CD4-positive, alpha-beta T cell treated with Interleukin-2 at 100 ng/mL for 4 hours (primary cell): ENCODE data around the gene NMRAL1.

Experiments
- DNase-seq: peaks from one replicate; pipeline ENCODE4 v3.0.0-alpha.2; 2020; ENCODE audit warnings: low spot score

NMRAL1 gene

DNA sequence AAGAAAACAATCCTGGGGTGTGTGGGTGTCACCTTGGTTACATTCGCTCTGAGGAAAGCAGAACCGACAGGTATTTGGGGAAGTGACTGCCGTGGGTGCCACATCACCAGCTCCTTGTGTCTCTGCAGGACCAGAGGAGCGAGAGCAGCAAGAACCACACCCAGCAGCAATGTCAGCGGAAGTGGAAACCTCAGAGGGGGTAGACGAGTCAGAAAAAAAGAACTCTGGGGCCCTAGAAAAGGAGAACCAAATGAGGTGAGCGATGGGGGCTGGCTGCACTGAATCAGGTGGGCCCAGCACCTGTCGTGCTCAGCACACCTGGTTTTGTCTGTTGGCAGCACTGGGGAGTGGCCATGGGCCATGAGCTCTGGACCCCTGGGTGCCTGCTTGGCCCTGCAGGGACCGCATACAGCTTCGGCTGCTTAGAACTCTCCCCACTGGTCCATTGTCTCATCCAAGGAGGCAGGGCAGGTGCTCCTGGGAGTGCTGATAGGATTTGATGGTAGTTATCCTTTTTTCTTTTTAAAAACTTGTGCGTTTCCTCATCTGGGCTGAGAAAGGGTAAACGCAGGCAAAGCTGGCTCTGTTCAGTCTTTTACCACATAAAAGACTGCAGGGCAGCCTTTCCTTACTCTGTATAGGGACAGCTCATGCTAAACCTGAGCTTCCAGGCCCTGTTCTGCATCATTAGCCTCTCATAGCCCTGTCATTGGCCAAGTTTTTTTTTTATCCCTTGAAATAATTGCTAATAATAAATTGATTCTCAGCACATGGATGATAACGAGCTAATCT lies 31.1 kb upstream of the NMRAL1 start:
- DNase-seq: peak; percentile 89

DNA sequence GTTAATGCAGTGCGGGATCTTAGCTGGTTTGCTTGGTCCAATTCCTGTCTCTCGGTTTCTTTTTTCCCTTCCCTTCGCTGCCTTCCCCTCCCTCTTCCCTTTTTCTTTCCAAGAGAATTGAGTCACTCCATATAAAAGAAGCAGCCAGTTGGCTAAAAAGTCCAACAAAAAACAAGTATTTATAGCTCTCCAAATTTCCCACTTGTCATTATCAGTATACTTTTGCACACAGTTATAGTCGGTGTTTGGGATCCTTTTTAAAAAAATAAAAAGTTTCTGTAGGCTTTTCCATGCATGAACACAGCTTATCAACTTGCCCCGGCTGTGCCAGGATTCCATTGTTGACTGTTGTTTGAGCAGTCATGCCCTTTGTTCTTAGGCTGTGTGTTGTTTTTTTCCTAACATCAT lies 26.6 kb upstream of the NMRAL1 start:
- no peak for DNase-seq

DNA sequence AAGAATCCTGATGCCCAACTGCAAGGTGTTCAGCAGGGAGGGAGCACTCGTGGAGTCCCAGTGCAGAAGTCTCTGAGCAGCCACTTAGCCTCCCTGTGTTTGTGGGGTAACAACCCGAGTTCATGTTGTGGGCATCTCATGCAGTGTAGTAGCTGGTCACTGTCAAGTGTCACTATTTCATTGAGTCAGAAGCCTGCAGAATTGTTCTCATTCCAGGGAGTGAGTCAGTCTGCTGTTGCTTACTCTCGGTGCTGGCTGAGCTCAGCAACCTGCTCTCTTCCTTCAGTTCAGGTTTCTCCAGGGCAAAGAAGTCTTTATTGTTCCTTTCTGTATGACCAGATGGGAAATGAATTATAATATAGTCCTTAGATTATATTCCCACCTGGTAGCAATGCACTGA lies 25.8 kb upstream of the NMRAL1 start:
- DNase-seq: no peak

DNA sequence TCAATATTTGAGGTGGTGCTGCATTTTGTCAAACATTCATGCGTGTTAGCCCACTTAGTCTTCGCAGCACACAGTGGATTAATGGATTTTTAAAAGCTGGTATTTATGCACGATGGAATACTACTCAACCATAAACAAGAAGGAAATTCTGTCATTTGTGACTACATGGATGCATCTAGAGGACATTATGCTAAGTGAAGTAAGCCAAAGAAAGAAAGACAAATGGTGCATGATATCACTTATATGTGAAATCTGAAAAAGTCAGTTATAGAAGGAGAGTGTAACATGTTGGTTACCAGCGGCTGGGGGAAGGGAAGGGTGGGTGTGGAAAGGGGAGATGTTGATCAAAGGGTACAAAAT lies 24.8 kb upstream of the NMRAL1 start:
- DNase-seq: no peak

DNA sequence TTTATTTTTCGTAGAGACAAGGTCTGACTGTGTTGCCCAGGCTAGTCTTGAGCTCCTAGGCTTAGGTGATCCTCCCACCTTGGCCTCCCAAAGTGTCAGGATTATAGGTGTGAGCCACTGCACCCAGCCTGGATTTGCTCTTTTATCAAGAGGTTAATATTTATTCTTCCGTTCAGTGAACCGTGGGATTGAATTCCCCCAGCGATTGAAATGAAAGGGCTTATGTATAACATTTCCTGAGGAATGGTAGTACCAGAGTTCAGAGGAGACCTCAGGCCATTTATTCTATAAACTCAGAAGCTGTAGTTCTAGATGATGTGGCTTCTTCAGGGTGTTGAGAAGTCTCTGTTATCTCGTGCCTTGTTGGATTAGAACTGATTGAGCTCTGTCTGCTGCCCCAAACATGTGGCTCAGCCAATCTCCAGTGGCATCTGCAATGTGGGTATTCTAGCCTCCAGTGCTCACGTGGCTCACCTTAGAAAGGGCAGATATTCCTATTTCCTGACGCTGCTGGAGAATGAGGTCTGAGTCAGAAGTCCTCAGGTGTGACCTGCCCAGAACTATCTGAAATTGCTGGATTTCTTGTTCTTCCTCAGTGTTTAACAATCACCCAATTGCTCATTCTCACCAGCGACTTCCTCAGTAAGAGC lies 24.2 kb upstream of the NMRAL1 start:
- DNase-seq: no peak

DNA sequence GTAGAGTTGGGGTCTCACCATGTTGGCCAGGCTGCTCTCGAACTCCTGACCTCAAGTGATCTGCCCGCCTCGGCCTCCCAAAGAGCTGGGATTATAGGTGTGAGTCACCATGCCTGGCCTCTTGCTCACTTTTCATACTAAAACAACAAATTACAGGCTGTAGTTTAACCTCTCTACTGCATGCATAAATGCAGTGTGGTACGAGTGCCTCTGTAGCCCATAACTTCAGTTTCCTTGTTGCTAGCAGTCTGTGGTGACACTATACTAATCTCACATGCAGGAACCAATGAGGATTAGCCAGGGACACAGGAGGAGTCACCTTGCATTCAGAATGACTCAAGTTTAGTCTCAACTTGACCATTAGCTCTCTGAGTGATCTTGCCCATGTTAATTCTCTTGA lies 21.9 kb upstream of the NMRAL1 start:
- DNase-seq: no peak

- DNase-seq: no peak
Observed at GRCh38 chr16:4495766-4496165, 21.3 kb upstream of the NMRAL1 start.

GRCh38 chr16:4494746-4495490 lies 20.5 kb upstream of the NMRAL1 start:
- no peak for DNase-seq

DNA sequence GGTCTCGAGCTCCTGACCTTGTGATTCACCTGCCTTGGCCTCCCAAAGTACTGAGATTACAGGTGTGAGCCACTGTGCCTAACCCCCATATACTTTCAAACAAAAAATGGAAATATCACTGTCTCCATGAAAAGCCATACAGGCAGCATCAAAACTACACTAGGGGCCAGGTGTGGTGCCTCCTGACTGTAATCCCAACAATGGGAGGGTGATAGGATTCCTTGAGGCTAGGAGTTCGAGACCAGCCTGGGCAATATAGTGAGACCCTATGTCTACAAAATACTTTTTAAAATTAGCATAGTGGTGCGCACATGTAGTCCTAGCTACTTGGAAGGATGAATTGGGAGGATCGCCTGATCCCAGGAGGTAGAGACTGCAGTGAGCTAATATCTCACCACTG lies 17.5 kb upstream of the NMRAL1 start:
- DNase-seq: no peak

GRCh38 chr16:4489030-4489429 lies 14.6 kb upstream of the NMRAL1 start:
- no peak for DNase-seq

DNA sequence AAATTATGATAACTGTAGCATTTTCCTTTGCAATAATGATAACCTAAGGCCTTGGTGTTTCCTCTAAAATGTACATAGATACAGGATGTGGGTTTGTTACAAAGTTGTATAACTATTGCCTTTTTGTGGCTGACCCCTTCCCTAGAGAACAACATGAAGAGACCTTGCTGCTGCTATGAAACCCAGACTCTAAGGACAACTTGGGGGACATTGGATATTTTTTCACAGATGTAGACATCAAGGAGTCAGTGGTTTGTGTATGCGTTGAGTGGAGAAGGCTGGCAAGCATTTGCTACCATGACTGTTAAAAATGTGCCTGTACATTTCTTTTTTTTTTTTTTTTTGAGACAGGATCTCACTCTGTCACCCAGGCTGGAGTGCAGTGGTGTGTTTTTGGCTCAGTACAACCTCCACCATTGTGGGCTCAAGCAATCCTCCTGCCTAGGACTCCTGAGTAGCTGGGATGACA lies 14.1 kb upstream of the NMRAL1 start:
- DNase-seq: peak; percentile 34

- no peak for DNase-seq
Observed at GRCh38 chr16:4487955-4488498, 13.6 kb upstream of the NMRAL1 start.

DNA sequence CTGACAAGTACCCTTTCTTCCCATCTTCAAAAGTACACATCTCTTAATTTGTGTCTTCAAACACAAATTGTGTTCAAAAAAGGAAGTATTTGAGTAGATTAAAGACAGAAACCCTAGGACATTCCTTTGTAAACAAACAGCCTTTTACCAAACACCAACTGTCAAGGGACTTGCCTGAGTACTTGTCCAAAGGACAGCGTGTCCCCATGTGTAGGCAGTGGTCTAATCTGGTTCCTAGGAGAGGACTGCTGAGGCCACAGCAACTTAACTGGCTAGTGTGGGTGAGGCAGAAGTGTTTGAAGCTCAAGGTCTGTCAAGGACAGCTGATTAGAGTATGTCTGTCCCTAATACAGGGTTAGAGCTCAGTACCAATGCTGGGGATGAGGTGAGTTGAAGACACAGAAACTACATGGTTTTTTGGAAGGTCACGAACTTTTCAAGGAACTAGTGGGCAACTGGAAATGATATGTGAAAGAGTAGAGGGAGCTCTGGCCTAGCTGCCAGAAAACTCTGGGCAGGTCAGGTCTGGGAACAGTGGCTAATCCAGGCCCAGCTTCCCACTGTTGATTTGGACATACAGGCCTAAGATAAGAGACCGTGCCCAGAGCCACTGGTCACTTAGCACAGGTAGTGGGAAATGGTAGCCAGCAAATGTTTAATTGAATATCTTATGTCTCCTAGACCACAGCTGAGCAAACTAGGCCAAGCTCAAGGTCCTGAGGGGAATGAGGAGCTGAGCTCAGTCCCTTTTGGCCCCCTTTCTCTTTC lies 11.9 kb upstream of the NMRAL1 start:
- DNase-seq: no peak

DNA sequence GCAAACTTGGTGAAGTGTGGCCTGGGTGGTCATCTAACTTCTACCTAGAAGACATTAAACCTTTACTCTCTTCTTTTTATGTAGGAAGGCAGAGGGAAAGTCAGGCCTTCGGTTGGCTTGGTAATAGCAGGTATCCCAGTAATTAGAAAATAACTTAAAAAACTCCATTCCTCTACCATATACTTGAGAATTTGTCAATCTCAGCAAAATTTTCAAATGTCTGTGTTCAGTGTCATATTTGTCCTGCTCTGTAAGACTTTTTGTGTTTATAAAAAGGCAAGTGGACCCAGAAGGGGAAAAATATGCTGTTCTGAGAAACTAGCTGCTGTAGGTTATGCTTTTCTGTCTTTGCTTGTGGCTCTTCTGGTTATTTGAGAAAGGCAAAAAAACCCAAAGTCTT lies 7.5 kb upstream of the NMRAL1 start:
- no peak for DNase-seq

DNA sequence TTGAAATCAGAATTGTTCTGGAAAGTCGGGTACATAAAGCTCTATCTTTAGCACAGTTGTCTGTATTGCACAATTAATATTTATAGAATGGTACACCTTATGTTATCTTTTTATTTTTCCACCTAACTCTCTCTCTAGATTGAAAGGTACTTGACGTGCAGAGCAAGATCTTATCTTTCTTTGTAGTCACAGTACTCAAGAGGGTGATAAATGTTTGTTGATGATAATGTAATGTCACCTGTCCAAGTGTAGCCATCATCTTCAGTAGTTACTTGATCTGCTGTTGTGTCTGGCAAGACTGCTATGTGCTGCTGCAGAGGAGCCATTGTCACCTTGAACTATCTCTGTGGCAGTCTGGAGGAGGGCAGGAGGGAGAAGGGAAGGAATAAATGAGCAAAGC lies 7.1 kb upstream of the NMRAL1 start:
- no peak for DNase-seq

DNA sequence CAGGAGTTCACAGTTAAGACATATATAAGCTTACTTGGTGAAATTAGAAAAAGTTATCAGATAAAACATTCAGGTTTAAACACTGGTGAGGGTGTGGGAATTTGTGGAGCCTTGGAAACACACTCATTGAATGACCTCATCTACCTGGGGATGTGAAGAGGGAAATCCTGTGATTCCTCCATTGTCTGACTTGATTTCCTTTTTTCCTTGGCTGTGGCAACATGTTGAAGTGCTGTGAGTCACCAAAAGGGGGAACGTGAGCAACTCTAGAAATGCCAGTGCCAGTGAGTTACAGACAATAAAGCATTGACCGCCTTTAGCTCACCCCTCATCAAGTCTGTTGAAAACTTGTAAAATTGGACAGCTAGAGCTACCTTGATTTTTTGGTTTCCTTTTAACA lies 3.5 kb upstream of the NMRAL1 start:
- DNase-seq: peak; percentile 43

DNA sequence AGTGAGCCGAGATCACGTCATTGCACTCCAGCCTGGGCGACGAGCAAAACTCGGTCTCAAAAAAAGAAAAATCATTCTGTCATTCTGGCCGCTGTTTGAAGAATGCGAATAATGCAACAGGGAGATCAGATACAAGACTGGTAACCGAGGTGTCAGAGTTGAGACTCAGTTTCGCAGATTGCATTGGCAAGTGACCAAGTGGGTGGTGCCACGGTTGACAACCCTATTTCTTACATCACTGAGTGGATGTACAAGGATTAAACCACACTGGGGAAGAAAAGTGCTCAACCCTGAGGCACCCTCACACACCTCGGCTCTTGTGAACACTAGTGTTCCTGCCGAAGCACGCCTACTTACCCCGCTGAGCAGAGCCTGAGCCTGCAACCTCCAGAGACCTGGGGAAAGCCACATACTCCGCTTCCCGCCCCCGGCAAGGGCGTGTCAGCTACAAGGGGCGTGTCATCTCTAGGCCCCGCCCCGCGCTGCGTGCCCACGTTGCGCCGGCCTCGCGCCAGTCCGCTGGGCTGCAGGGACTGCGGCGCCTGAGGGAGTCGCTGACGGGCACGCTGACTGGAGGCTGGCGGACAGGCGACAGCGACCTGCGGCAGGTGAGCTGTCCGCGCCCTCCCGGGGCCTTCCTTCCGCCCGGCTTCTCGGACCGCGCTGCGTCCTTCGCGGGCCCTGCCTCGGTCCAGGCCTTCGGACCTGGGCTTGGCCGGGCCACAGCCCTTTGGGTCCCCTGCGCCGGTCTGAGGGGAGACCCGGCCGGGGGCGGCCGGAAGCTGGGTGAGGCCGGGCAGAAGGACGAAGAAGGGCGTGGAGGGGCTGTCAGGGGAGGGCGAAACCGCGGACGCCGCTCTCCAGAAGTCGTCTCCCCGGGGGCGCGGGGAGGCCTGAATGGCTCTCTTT lies 1.7 kb upstream of the NMRAL1 start, which contains the start of gene HMOX2:
Gene HMOX2, plus strand, starts transcription at position 519 of the 909 bp plus-strand sequence. CDS start 29,127 bp downstream, outside the sequence.
- peak; percentile 96 for DNase-seq

DNA sequence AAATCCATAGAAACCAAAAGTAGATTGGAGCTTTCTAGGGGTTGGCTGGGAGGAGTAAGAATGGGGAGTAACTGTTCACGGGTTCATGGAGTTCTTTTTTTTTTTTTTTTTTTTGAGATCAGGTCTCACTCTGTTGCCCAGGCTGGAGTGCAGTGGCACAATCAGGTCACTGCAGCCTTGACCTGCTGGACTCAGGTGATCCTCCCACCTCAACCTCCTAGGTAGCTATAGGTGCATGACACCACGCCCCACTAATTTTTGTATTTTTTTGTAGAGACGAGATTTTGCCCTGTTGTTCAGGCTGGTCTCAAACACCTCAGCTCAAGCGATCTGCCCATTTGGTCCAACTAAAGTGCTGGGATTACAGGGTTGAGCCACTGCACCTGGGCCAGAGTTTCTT lies 1.5 kb downstream of the NMRAL1 start:
- DNase-seq: no peak

GRCh38 chr16:4471869-4472268 lies 2.6 kb downstream of the NMRAL1 start:
- DNase-seq: no peak

DNA sequence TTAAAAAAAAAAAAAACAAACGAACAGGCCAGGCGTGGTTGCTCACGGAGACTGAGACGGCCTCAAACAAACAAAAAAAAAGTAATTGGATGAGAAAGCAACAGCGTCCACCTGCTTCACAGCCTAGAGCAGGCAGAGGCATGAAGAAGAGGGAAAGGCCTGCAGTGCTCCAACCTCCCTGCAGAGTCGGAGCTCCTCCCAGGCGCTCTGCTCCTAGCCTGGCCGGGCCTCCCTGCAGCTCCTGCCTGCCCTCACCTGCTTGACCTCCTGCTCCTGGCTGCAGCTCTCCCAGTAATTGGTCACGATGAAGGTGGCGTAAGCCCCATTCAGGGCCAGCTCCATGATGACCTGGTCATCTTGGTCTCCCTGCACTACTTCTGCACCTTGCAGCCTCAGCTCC lies 5.5 kb downstream of the NMRAL1 start:
- no peak for DNase-seq

DNA sequence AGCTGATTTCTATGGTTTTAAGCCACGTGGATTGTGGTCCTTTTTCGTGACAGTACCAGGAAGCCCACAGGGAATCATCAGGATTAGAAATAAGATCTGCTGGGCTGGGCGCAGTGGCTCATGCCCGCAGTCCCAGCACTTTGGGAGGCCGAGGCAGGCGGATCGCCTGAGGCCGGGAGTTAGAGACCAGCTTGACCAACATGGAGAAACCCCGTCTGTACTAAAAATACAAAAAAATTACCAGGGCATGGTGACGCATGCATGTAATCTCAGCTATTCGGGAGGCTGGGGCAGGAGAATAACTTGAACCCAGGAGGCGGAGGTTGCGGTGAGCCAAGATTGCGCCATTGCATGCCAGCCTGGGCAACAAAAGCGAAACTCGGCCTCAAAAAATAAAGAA lies 6.5 kb downstream of the NMRAL1 start:
- no peak for DNase-seq
